CD4-positive, alpha-beta T cell (primary cell): ENCODE results near the gene FRMD3. TPM values are rescaled to one million over a fixed set of nuclear protein-coding genes. Genes with fewer than 3 reads are reported as not detected.

Experiments used
- ATAC-seq: fragments of 200-7000 bp; cut with Tn5 transposase; one replicate; pipeline ENCODE4 v1.10.0; 2022; ENCODE audit warnings: mild to moderate bottlenecking; ENCODE audit not compliant: poor library complexity
- CTCF ChIA-PET: fragments of 350-600 bp; sonication (Branson Sonifier 250); formaldehyde crosslinking; loops from one replicate; lab custom pipeline; 2021; ENCODE audit warnings: antibody characterized with exemption, inconsistent platforms; lab: Charles Lee
- POLR2A ChIA-PET: fragments of 350-600 bp; sonication (Branson Sonifier 250); formaldehyde crosslinking; loops from one replicate; lab custom pipeline; 2021; ENCODE audit warnings: antibody characterized with exemption, inconsistent platforms; lab: Charles Lee
- DNase-seq, 14 experiments: peaks; one replicate each; pipeline ENCODE4 v3.0.0-alpha.2; 2013 to 2020; ENCODE audit warnings: mixed read lengths in 2 of 14
- H3K27ac ChIP-seq, 2 donors: one replicate each; pipeline versions ENCODE4 v1.5.1 to v1.7.0; 2013; ENCODE audit warnings: low read length in 2 of 2, low read depth in 1 of 2, mild to moderate bottlenecking in 1 of 2
- H3K27me3 ChIP-seq, 2 experiments: 1 replicate in 1 of 2; 2 replicates in 1 of 2; pipeline versions ENCODE4 v1.6.1 to v1.7.0; 2013; ENCODE audit warnings: low read length in 2 of 2, control low read depth in 1 of 2, mild to moderate bottlenecking in 1 of 2, moderate library complexity in 1 of 2; ENCODE audit not compliant: insufficient read depth in 2 of 2, control insufficient read depth in 1 of 2
- H3K36me3 ChIP-seq: one replicate; pipeline ENCODE4 v1.6.1; 2013; ENCODE audit warnings: low read length, control low read depth; ENCODE audit not compliant: insufficient read depth
- H3K4me1 ChIP-seq: one replicate; pipeline ENCODE4 v1.6.1; 2013; ENCODE audit warnings: low read length, control low read depth; ENCODE audit not compliant: insufficient read depth
- H3K4me3 ChIP-seq: one replicate; pipeline ENCODE4 v1.5.1; 2013; ENCODE audit warnings: mild to moderate bottlenecking, low read length, moderate library complexity
- H3K9me3 ChIP-seq, 2 experiments: 1 replicate in 1 of 2; 2 replicates in 1 of 2; pipeline versions ENCODE4 v1.6.1 to v1.7.0; 2013; ENCODE audit warnings: low read length in 2 of 2, mild to moderate bottlenecking in 2 of 2, control low read depth in 1 of 2, moderate library complexity in 1 of 2; ENCODE audit not compliant: control insufficient read depth in 1 of 2, insufficient read depth in 1 of 2
- H3K27ac Mint-ChIP-seq: one replicate; pipeline ENCODE4 v1.8.0; 2020; ENCODE audit warnings: mixed read lengths
- H3K27me3 Mint-ChIP-seq: one replicate; pipeline ENCODE4 v1.8.0; 2021; ENCODE audit warnings: mixed read lengths
- H3K36me3 Mint-ChIP-seq: one replicate; pipeline ENCODE4 v1.8.0; 2021; ENCODE audit warnings: low read depth, mixed read lengths
- H3K4me1 Mint-ChIP-seq: one replicate; pipeline ENCODE4 v1.8.0; 2021; ENCODE audit warnings: low read depth, mixed read lengths
- H3K4me3 Mint-ChIP-seq: one replicate; pipeline ENCODE4 v1.8.0; 2020; ENCODE audit warnings: mild to moderate bottlenecking, mixed read lengths
- H3K9me3 Mint-ChIP-seq: one replicate; pipeline ENCODE4 v1.8.0; 2020; ENCODE audit warnings: mixed read lengths
- CTCF ChIP-seq: fragments of 200-600 bp; IDR thresholded peaks from one replicate; pipeline ENCODE4 v1.8.0; 2022; ENCODE audit warnings: antibody characterized with exemption, mild to moderate bottlenecking
- intact Hi-C, 2 experiments: fragments of 100-400 bp; cut with DNase I in 1 of 2; cut with micrococcal nuclease in 1 of 2; formaldehyde crosslinking; loops; one replicate each; pipeline versions ENCODE4 v1.15.1 to v1.9.0; 2023 to 2025; cut with DNase I, micrococcal nuclease
- total RNA-seq, 174 experiments: library from RNA in 2 of 174; stranded (reverse) in 2 of 174; gene quantifications; one replicate each; pipeline ENCODE4 v1.2.3 and lab custom pipeline; 2021 to 2026

Gene FRMD3
- total RNA-seq, 2 experiments from 2014 or later: 0.53 to 1.0 TPM

- CTCF ChIA-PET: no interaction called here
- no peak for TF ChIP-seq CTCF
- H3K27me3 Mint-ChIP-seq: no peaks in the 10 kb centered on the region
Measured at GRCh38 chr9:83422527-83422926, 115.7 kb downstream of the FRMD3 start.

GRCh38 chr9:83420486-83420885, 117.7 kb downstream of the FRMD3 start:
- Histone ChIP-seq H3K4me1 (no peaks in the 10 kb centered on the region), H3K4me3 (no peak overlapping the region), H3K9me3 (peaks cover 0 to 5% of the 10 kb centered on the region in 2 experiments), H3K36me3 (no peaks in the 10 kb centered on the region), H3K27me3 (no peaks in the 10 kb centered on the region), H3K27ac (no peak overlapping the region)
- POLR2A ChIA-PET: no interaction called here
- CTCF ChIA-PET: interaction anchor here (1.1 kb wide), 1 partner anchor 12 kb away, joined by 4 read pairs; no protein-coding TSS in a partner anchor
- Mint-ChIP-seq H3K27me3 (no peaks in the 10 kb centered on the region), H3K4me3 (no peak overlapping the region), H3K36me3 (no peaks in the 10 kb centered on the region), H3K4me1 (no peaks in the 10 kb centered on the region), H3K27ac (no peak overlapping the region), H3K9me3 (no peaks in the 10 kb centered on the region)
- intact Hi-C loops: no loop called here
- ATAC-seq (no peak), DNase-seq (no peak)
- no peak for TF ChIP-seq CTCF

More at GRCh38 chr9:83422527-83422926, 115.7 kb downstream of the FRMD3 start:
- peaks cover 0 to 5% of the 10 kb centered on the region in 2 experiments for H3K9me3 ChIP-seq
- no peaks in the 10 kb centered on the region for H3K4me1 ChIP-seq
- Mint-ChIP-seq H3K27ac (no peak overlapping the region), H3K36me3 (no peaks in the 10 kb centered on the region), H3K4me3 (no peak overlapping the region), H3K9me3 (no peaks in the 10 kb centered on the region), H3K4me1 (no peaks in the 10 kb centered on the region)
- H3K4me3 ChIP-seq: no peak overlapping the region
- no peak overlapping the region for H3K27ac ChIP-seq
- no peaks in the 10 kb centered on the region for H3K36me3 ChIP-seq
- H3K27me3 ChIP-seq: no peaks in the 10 kb centered on the region
- intact Hi-C loops: no loop called here
- POLR2A ChIA-PET: no interaction called here
- DNase-seq (no peak), ATAC-seq (no peak)

GRCh38 chr9:83419961-83420360, 118.2 kb downstream of the FRMD3 start:
- H3K4me3 Mint-ChIP-seq: no peak overlapping the region
- POLR2A ChIA-PET: no interaction called here
- Histone ChIP-seq H3K36me3 (no peaks in the 10 kb centered on the region), H3K27ac (no peak overlapping the region), H3K4me1 (no peaks in the 10 kb centered on the region), H3K27me3 (no peaks in the 10 kb centered on the region), H3K9me3 (peaks cover 0 to 5% of the 10 kb centered on the region in 2 experiments), H3K4me3 (no peak overlapping the region)
- DNase-seq (no peak), ATAC-seq (no peak)
- intact Hi-C loops: no loop called here
- no peaks in the 10 kb centered on the region for H3K9me3 Mint-ChIP-seq
- H3K36me3 Mint-ChIP-seq: no peaks in the 10 kb centered on the region
- no peak for TF ChIP-seq CTCF
- H3K27ac Mint-ChIP-seq: no peak overlapping the region
- no peaks in the 10 kb centered on the region for H3K4me1 Mint-ChIP-seq
- H3K27me3 Mint-ChIP-seq: no peaks in the 10 kb centered on the region
- CTCF ChIA-PET: interaction anchor here (1.1 kb wide), 1 partner anchor 13 kb away, joined by 4 read pairs; no protein-coding TSS in a partner anchor
